HEK293 (cell line): ENCODE data around the gene PITPNB.

Experiments
- GLIS1 ChIP-seq: fragments of 450-650 bp; formaldehyde crosslinking; IDR thresholded peaks from 2 replicates; pipeline ENCODE4 v1.5.1; 2016; ENCODE audit warnings: missing biosample characterization, missing genetic modification characterization
- PRDM6 ChIP-seq: fragments of 450-650 bp; formaldehyde crosslinking; IDR thresholded peaks from 2 replicates; pipeline ENCODE4 v1.5.1; 2017; ENCODE audit warnings: missing biosample characterization, missing genetic modification characterization
- REPIN1 ChIP-seq: fragments of 450-650 bp; formaldehyde crosslinking; IDR thresholded peaks from 2 replicates; pipeline ENCODE4 v1.5.1; 2017; ENCODE audit warnings: missing biosample characterization, missing genetic modification characterization, low read depth
- SP7 ChIP-seq: fragments of 450-650 bp; formaldehyde crosslinking; IDR thresholded peaks from 2 replicates; pipeline ENCODE4 v1.5.1; 2016; ENCODE audit warnings: missing biosample characterization, missing genetic modification characterization
- TCF7L2 ChIP-seq: IDR thresholded peaks from 2 replicates; pipeline ENCODE4 v1.6.1; 2011; ENCODE audit warnings: low read depth, mild to moderate bottlenecking, inconsistent platforms, low read length, moderate library complexity, borderline replicate concordance
- WT1 ChIP-seq: fragments of 450-650 bp; formaldehyde crosslinking; IDR thresholded peaks from 2 replicates; pipeline ENCODE4 v1.5.1; 2016; ENCODE audit warnings: missing biosample characterization, missing genetic modification characterization
- ZBTB11 ChIP-seq: fragments of 450-650 bp; formaldehyde crosslinking; conservative IDR thresholded peaks from 2 replicates; pipeline ENCODE4 v1.5.1; 2016; ENCODE audit warnings: low read depth, missing biosample characterization, missing genetic modification characterization
- ZBTB21 ChIP-seq: fragments of 450-650 bp; formaldehyde crosslinking; IDR thresholded peaks from 2 replicates; pipeline ENCODE4 v1.5.1; 2017; ENCODE audit warnings: missing biosample characterization, missing genetic modification characterization
- ZFP41 ChIP-seq: fragments of 450-650 bp; formaldehyde crosslinking; IDR thresholded peaks from 2 replicates; pipeline ENCODE4 v1.5.1; 2016; ENCODE audit warnings: missing biosample characterization, missing genetic modification characterization, borderline replicate concordance
- ZNF132 ChIP-seq: fragments of 450-650 bp; formaldehyde crosslinking; IDR thresholded peaks from 2 replicates; pipeline ENCODE4 v1.5.1; 2017; ENCODE audit warnings: missing biosample characterization, missing genetic modification characterization, borderline replicate concordance
- ZNF214 ChIP-seq: fragments of 450-650 bp; formaldehyde crosslinking; IDR thresholded peaks from 2 replicates; pipeline ENCODE4 v1.5.1; 2017; ENCODE audit warnings: missing biosample characterization, mild to moderate bottlenecking, missing genetic modification characterization, borderline replicate concordance
- ZNF398 ChIP-seq: fragments of 450-650 bp; formaldehyde crosslinking; IDR thresholded peaks from 2 replicates; pipeline ENCODE4 v1.5.1; 2017; ENCODE audit warnings: missing biosample characterization, missing genetic modification characterization
- ZNF513 ChIP-seq: fragments of 450-650 bp; IDR thresholded peaks from 2 replicates; pipeline ENCODE4 v1.5.1; 2018; ENCODE audit warnings: missing biosample characterization, missing genetic modification characterization
- ZNF514 ChIP-seq: fragments of 450-650 bp; formaldehyde crosslinking; IDR thresholded peaks from 2 replicates; pipeline ENCODE4 v1.5.1; 2016; ENCODE audit warnings: missing biosample characterization, missing genetic modification characterization
- ZNF560 ChIP-seq: fragments of 450-650 bp; formaldehyde crosslinking; IDR thresholded peaks from 2 replicates; pipeline ENCODE4 v1.5.1; 2017; ENCODE audit warnings: missing biosample characterization, missing genetic modification characterization, borderline replicate concordance
- ZNF571 ChIP-seq: fragments of 450-650 bp; formaldehyde crosslinking; IDR thresholded peaks from 2 replicates; pipeline ENCODE4 v1.5.0; 2017; ENCODE audit warnings: missing biosample characterization, missing genetic modification characterization
- ZNF600 ChIP-seq: fragments of 450-650 bp; formaldehyde crosslinking; IDR thresholded peaks from 2 replicates; pipeline ENCODE4 v1.5.1; 2016; ENCODE audit warnings: missing biosample characterization, missing genetic modification characterization
- ZNF654 ChIP-seq: fragments of 450-650 bp; formaldehyde crosslinking; IDR thresholded peaks from 2 replicates; pipeline ENCODE4 v1.5.1; 2016; ENCODE audit warnings: low read depth, missing biosample characterization, missing genetic modification characterization
- ZNF664 ChIP-seq: fragments of 450-650 bp; formaldehyde crosslinking; IDR thresholded peaks from 2 replicates; pipeline ENCODE4 v1.5.1; 2016; ENCODE audit warnings: missing biosample characterization, missing genetic modification characterization
- ZNF785 ChIP-seq: fragments of 450-650 bp; formaldehyde crosslinking; IDR thresholded peaks from 2 replicates; pipeline ENCODE4 v1.5.1; 2016; ENCODE audit warnings: missing biosample characterization, missing genetic modification characterization

PITPNB gene

GRCh38 chr22:27867085-27867952 is 51.7 kb downstream of the PITPNB start (continued):
- TF ChIP-seq ZNF513 (tag by site-specific recombination): no peak
- TF ChIP-seq ZNF560 (tag by site-specific recombination): no peak
- TF ChIP-seq ZNF132 (tag by site-specific recombination): no peak
- TF ChIP-seq ZNF785 (tag by site-specific recombination): no peak
- TF ChIP-seq ZNF654 (tag by site-specific recombination): no peak
- TF ChIP-seq ZNF571 (tag by site-specific recombination): no peak
- no peak for TF ChIP-seq ZBTB11 (tag by site-specific recombination)
- TF ChIP-seq GLIS1 (tag by site-specific recombination): 0 out of 2 replicates have a peak, but pooled peaks have one; percentile 35
- TF ChIP-seq ZNF214 (tag by site-specific recombination): no peak
- TF ChIP-seq REPIN1 (tag by site-specific recombination): no peak
- TF ChIP-seq ZNF514 (tag by site-specific recombination): no peak
- peak; percentile 58 for TF ChIP-seq ZNF398
- TF ChIP-seq ZNF600 (tag by site-specific recombination): no peak
- no peak for TF ChIP-seq ZNF664 (tag by site-specific recombination)
- no peak for TF ChIP-seq ZFP41 (tag by site-specific recombination)
- TF ChIP-seq SP7 (tag by site-specific recombination): peak; percentile 60
- peak; percentile 30 for TF ChIP-seq PRDM6 (tag by site-specific recombination)
- TF ChIP-seq TCF7L2: no peak
- peak; percentile 66 for TF ChIP-seq WT1 (tag by site-specific recombination)
- no peak for TF ChIP-seq ZBTB21 (tag by site-specific recombination)
